Left lung (tissue), 10 donors: ENCODE measurements around the gene ASTN1. TPM values are rescaled to one million over a fixed set of nuclear protein-coding genes. Genes with fewer than 3 reads are reported as not detected.

Experiments used
- ATAC-seq: fragments of 200-7000 bp; cut with Tn5 transposase; one replicate; pipeline ENCODE4 v1.9.1; 2020; ENCODE audit warnings: moderate library complexity
- DNase-seq, 4 donors: peaks; one replicate each; pipeline ENCODE4 v3.0.0-alpha.2; 2013 to 2020
- H3K27ac ChIP-seq, 2 donors: fragments of 200-600 bp; sonication (generic) in 1 of 2; one replicate each; pipeline versions ENCODE4 v1.5.0 to v1.8.0; 2020 to 2021
- H3K27me3 ChIP-seq, 2 donors: fragments of 200-600 bp; sonication (generic) in 1 of 2; one replicate each; pipeline versions ENCODE4 v1.5.0 to v1.8.0; 2020 to 2021
- H3K36me3 ChIP-seq, 2 donors: fragments of 200-600 bp; sonication (generic) in 1 of 2; one replicate each; pipeline versions ENCODE4 v1.5.0 to v1.8.0; 2020 to 2021
- H3K4me1 ChIP-seq, 2 donors: fragments of 200-600 bp; one replicate each; pipeline ENCODE4 v1.8.0; 2021
- H3K4me3 ChIP-seq, 2 donors: fragments of 200-600 bp; sonication (generic) in 1 of 2; one replicate each; pipeline versions ENCODE4 v1.5.0 to v1.8.0; 2020 to 2021; ENCODE audit warnings: mild to moderate bottlenecking in 1 of 2
- H3K9me3 ChIP-seq, 2 donors: fragments of 200-600 bp; sonication (generic) in 1 of 2; one replicate each; pipeline versions ENCODE4 v1.5.0 to v1.8.0; 2020 to 2021
- intact Hi-C, 2 donors: fragments of 100-400 bp; cut with DNase I; formaldehyde crosslinking; loops; one replicate each; pipeline versions ENCODE4 v1.11.2 to v1.14.2; 2022
- polyA plus RNA-seq, 6 donors: library from polyadenylated mRNA; unstranded; fragments of 120-200 nt; gene quantifications; one replicate each; pipeline ENCODE4 v1.2.1, GENCODE V29; 2013; ENCODE audit not compliant: insufficient read length in 6 of 6
- total RNA-seq, 2 donors: library from RNA; stranded (reverse); fragmentation: NEBNext Ultra II Directional; extraction: Animal tissue kit (Norgen Biotek cat#: 25700); gene quantifications; one replicate each; pipeline ENCODE4 v1.2.1, GENCODE V29; 2021
- TF ChIP-seq, protein P1 (sequence below), 2 donors: fragments of 200-600 bp; sonication (generic) in 1 of 2; IDR thresholded peaks; one replicate each; pipeline versions ENCODE4 v1.5.0 to v1.8.0; 2021; ENCODE audit warnings: antibody characterized with exemption in 2 of 2
- donor health status: DM: no; HTN: yes; CAD: no.
- donor health status: DM: no; HTN: no; CAD: no.

ASTN1 gene
- total and polyA plus RNA-seq, 8 donors: 0.10 to 3.1 (median 2.2) TPM

DNA sequence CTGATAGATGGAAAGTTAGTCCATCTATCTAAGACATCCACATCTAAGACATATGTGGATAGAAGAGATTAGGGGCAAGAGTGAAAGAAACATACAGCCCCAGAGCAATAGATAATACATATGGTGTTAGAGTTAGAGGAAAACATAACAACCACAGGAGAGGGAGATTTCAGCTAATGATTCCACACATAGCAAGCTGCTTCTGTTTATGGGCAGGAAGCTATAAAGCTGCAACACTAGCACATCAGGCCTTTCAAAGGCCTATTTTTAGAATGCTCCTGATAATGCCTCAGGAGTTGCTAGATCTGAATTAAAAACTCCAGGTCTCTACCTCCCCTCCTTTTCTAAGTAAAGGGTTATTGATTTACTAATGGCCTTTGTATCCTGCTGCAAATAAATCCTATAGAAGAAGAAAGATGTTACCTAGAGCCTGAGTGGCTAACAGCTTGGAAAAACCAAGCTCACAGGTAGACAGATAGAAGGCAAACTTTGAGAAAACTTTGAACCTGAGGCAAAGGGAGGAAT lies 42.4 kb upstream of the ASTN1 start:
- no peak for DNase-seq
- Histone ChIP-seq H3K27me3 (no peaks in the 10 kb centered on the region), H3K4me1 (peaks cover 0 to 4% of the 10 kb centered on the region in 2 donors), H3K4me3 (no peak overlapping the region), H3K9me3 (no peaks in the 10 kb centered on the region), H3K36me3 (no peaks in the 10 kb centered on the region), H3K27ac (no peak overlapping the region)
- TF ChIP-seq, protein P1, sequence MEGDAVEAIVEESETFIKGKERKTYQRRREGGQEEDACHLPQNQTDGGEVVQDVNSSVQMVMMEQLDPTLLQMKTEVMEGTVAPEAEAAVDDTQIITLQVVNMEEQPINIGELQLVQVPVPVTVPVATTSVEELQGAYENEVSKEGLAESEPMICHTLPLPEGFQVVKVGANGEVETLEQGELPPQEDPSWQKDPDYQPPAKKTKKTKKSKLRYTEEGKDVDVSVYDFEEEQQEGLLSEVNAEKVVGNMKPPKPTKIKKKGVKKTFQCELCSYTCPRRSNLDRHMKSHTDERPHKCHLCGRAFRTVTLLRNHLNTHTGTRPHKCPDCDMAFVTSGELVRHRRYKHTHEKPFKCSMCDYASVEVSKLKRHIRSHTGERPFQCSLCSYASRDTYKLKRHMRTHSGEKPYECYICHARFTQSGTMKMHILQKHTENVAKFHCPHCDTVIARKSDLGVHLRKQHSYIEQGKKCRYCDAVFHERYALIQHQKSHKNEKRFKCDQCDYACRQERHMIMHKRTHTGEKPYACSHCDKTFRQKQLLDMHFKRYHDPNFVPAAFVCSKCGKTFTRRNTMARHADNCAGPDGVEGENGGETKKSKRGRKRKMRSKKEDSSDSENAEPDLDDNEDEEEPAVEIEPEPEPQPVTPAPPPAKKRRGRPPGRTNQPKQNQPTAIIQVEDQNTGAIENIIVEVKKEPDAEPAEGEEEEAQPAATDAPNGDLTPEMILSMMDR (IDR thresholded peaks at IDR 0.05): no peak
- no peak for ATAC-seq
- intact Hi-C loops: no loop called here

DNA sequence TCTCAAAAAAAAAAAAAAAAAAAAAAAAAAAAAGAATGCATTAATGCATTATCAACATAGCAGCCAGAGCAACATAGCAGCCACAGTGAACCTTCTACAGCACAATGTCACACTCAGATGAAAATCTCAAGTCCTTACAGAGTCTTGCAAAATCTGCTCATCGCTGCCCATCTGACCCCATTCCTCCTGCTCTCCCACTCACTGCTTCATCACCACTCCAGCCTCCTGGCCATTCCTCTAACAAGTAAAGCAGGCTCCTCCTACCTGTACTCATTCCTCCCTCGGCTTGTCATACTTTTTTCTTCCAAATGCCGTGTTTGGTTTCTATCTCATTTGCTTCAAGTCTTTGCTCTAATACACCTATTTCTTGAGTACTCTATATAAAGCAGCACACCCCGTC lies 35.8 kb upstream of the ASTN1 start:
- Histone ChIP-seq H3K36me3 (no peaks in the 10 kb centered on the region), H3K27ac (no peak overlapping the region), H3K9me3 (no peaks in the 10 kb centered on the region), H3K4me1 (no peaks in the 10 kb centered on the region), H3K27me3 (no peaks in the 10 kb centered on the region), H3K4me3 (no peak overlapping the region)
- ATAC-seq (no peak), DNase-seq (no peak)
- TF ChIP-seq, protein P1 (IDR thresholded peaks at IDR 0.05): no peak
- intact Hi-C loops: no loop called here

DNA sequence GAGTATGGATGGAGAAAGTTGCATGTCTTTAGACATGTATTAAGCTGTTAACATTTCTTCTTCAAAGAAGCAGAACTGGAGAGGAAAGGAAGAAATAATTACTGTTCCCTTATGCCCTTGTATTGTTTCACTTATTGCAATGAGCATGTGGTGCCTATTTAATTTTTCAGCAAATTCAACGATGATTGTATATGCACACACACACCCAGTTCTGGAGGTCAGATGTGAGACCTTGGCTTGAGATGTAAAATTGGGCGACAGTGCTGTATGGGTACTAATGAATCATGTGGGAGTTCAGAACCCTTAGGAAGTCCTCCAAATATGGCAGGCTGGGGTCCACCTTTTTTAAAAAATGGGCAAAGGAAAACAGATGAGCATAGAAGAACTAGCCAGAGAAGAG lies 33.7 kb upstream of the ASTN1 start:
- TF ChIP-seq, protein P1 (IDR thresholded peaks at IDR 0.05): no peak
- DNase-seq: no peak
- Histone ChIP-seq H3K27me3 (no peaks in the 10 kb centered on the region), H3K4me3 (no peak overlapping the region), H3K36me3 (no peaks in the 10 kb centered on the region), H3K4me1 (no peaks in the 10 kb centered on the region), H3K9me3 (no peaks in the 10 kb centered on the region), H3K27ac (no peak overlapping the region)
- ATAC-seq: no peak
- intact Hi-C loops: no loop called here

DNA sequence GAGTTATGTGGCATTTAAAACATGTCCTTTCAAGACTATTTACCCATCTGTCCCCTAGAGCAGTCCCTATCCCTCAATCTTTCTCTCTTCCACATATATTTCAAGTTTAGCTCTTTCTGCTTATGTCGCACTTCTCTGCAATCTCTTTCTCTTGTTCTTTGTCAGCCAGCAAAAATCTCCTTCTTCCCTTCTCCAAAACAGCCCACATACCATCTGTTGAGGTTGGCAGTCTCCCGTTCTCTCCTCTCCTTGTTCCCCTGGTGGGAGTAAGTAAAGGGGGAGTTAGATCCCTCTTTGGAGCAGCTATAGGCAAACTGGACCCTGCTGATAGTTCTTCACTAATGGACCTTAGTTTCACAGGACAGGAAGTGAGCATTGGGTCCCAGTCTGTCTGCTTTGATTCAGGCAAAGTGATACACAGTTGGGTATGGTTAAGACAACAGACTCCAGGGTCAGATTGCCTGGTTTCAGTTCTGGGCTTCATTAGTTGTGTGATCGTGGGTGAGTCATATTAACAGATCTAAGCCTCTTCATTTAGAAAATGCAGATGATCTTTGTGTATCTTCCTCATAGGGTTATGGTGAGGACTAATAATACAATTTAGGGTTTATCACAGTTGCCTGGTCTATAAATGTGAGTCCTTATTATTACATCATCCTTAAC lies 25.9 kb upstream of the ASTN1 start:
- intact Hi-C loops: no loop called here
- no peak for ATAC-seq

DNA sequence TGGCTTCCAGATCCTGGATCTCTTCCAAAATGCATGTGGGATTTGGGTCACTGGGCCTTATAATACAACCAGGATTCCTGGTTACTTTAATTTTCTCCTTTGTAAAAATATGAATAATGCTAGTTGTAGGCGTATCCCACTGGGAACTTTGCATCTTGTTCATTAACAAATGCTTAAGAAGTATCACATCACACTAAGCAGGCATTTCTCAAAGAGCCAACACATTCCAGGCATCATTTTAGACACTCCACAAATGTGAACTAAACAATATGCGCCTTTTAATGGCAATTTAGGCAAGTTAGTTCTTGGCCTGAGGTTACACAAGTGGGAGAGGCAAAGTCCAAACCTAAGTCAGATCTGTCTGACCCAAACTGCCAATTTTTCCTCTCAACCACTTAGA lies 22.1 kb upstream of the ASTN1 start:
- no peak overlapping the region for H3K4me3 ChIP-seq
- H3K4me1 ChIP-seq: peaks cover 0 to 2% of the 10 kb centered on the region in 2 donors
- intact Hi-C loops: loop anchor here in 1 of 2 donors (10.0 kb wide), 1 partner anchor 292 kb away; no protein-coding TSS in a partner anchor
- TF ChIP-seq, protein P1 (IDR thresholded peaks at IDR 0.05): no peak
- no peaks in the 10 kb centered on the region for H3K36me3 ChIP-seq
- ATAC-seq (no peak), DNase-seq (no peak)
- H3K27me3 ChIP-seq: peaks cover 0 to 14% of the 10 kb centered on the region in 2 donors
- H3K9me3 ChIP-seq: no peaks in the 10 kb centered on the region
- no peak overlapping the region for H3K27ac ChIP-seq

More for the DNA sequence above, 25.9 kb upstream of the ASTN1 start:
- DNase-seq: no peak
- Histone ChIP-seq H3K27me3 (no peaks in the 10 kb centered on the region), H3K9me3 (no peaks in the 10 kb centered on the region), H3K4me1 (no peaks in the 10 kb centered on the region), H3K36me3 (no peaks in the 10 kb centered on the region), H3K27ac (no peak overlapping the region), H3K4me3 (no peak overlapping the region)
- TF ChIP-seq, protein P1 (IDR thresholded peaks at IDR 0.05): no peak
